ENCODE results near the gene IL20RA.

GRCh38 chr6:136969930-136970329 lies 74.8 kb downstream of the IL20RA start:
- TF ChIP-seq CTCF (IDR thresholded peaks at IDR 0.05; ENCODE audit: low read length) (no peak), EZH2 (optimal IDR thresholded peaks at IDR 0.05; ENCODE audit: low read depth, low read length) (no peak), EZH2phosphoT487 (IDR thresholded peaks at IDR 0.05; ENCODE audit: low read length) (no peak)

Data from MM.1S (cell line).